H9 (cell line): ENCODE data around the gene DNAI1. TPM values are rescaled to one million over a fixed set of nuclear protein-coding genes. Genes with fewer than 3 reads are reported as not detected.

Experiments used
- DNase-seq: peaks from one replicate; pipeline ENCODE4 v3.0.0-alpha.2; 2017
- H2AFZ ChIP-seq: one replicate; pipeline ENCODE4 v1.6.1; 2013; ENCODE audit warnings: mild to moderate bottlenecking, low read length, control low read depth, moderate library complexity
- H2AK5ac ChIP-seq: 2 replicates; pipeline ENCODE4 v1.6.1; 2013; ENCODE audit warnings: low read length, control low read depth, mixed read lengths; ENCODE audit not compliant: insufficient read length
- H2BK120ac ChIP-seq: one replicate; pipeline ENCODE4 v1.6.1; 2013; ENCODE audit warnings: low read depth, mild to moderate bottlenecking, low read length, control low read depth, inconsistent platforms; ENCODE audit not compliant: poor library complexity, severe bottlenecking
- H2BK12ac ChIP-seq: 2 replicates; pipeline ENCODE4 v1.6.1; 2013; ENCODE audit warnings: low read length, control low read depth, mixed read lengths, low read depth; ENCODE audit not compliant: insufficient read length
- H2BK15ac ChIP-seq: 2 replicates; pipeline ENCODE4 v1.6.1; 2013; ENCODE audit warnings: low read depth, low read length, control low read depth
- H2BK20ac ChIP-seq: one replicate; pipeline ENCODE4 v1.6.1; 2013; ENCODE audit warnings: low read depth, mild to moderate bottlenecking, low read length, control low read depth, inconsistent platforms; ENCODE audit not compliant: poor library complexity, severe bottlenecking
- H2BK5ac ChIP-seq: 2 replicates; pipeline ENCODE4 v1.6.1; 2013; ENCODE audit warnings: low read length, control low read depth, mixed read lengths; ENCODE audit not compliant: insufficient read length
- H3K14ac ChIP-seq: 2 replicates; pipeline ENCODE4 v1.6.1; 2013; ENCODE audit warnings: low read length, control low read depth; ENCODE audit not compliant: insufficient read depth
- H3K18ac ChIP-seq: 2 replicates; pipeline ENCODE4 v1.6.1; 2013; ENCODE audit warnings: low read depth, mild to moderate bottlenecking, mixed read lengths, low read length, control low read depth; ENCODE audit not compliant: insufficient read length
- H3K23ac ChIP-seq: 2 replicates; pipeline ENCODE4 v1.6.1; 2013; ENCODE audit warnings: low read length, control low read depth, mixed read lengths, low read depth; ENCODE audit not compliant: insufficient read length
- H3K23me2 ChIP-seq: 2 replicates; pipeline ENCODE4 v1.6.1; 2013; ENCODE audit warnings: low read depth, mild to moderate bottlenecking, mixed read lengths, low read length, control low read depth; ENCODE audit not compliant: insufficient read length, poor library complexity, severe bottlenecking
- H3K27ac ChIP-seq: 2 replicates; pipeline ENCODE4 v1.5.1; 2013; ENCODE audit warnings: low read length, control low read depth, mixed read lengths, low read depth; ENCODE audit not compliant: insufficient read length
- H3K27me3 ChIP-seq: 2 replicates; pipeline ENCODE4 v1.6.1; 2013; ENCODE audit warnings: low read length, control low read depth, inconsistent platforms; ENCODE audit not compliant: insufficient read depth
- H3K4ac ChIP-seq: 2 replicates; pipeline ENCODE4 v1.6.1; 2013; ENCODE audit warnings: low read depth, mild to moderate bottlenecking, control low read depth, inconsistent platforms, low read length, moderate library complexity
- H3K4me1 ChIP-seq: 2 replicates; pipeline ENCODE4 v1.6.1; 2013; ENCODE audit warnings: low read length, control low read depth, inconsistent platforms; ENCODE audit not compliant: insufficient read depth
- H3K4me2 ChIP-seq: 2 replicates; pipeline ENCODE4 v1.6.1; 2013; ENCODE audit warnings: low read length, control low read depth, mixed read lengths; ENCODE audit not compliant: insufficient read length, insufficient read depth
- H3K56ac ChIP-seq: 2 replicates; pipeline ENCODE4 v1.6.1; 2013; ENCODE audit warnings: low read depth, mild to moderate bottlenecking, mixed read lengths, low read length, control low read depth; ENCODE audit not compliant: insufficient read length
- H3K79me1 ChIP-seq: 2 replicates; pipeline ENCODE4 v1.6.1; 2013; ENCODE audit warnings: low read depth, mild to moderate bottlenecking, moderate library complexity, low read length, control low read depth, inconsistent platforms; ENCODE audit not compliant: insufficient read depth, poor library complexity, severe bottlenecking
- H3K79me2 ChIP-seq: 2 replicates; pipeline ENCODE4 v1.6.1; 2013; ENCODE audit warnings: low read length, control low read depth, inconsistent platforms; ENCODE audit not compliant: insufficient read depth
- H3K9ac ChIP-seq: 2 replicates; pipeline ENCODE4 v1.6.1; 2013; ENCODE audit warnings: low read length, control low read depth, mixed read lengths; ENCODE audit not compliant: insufficient read length; ENCODE audit errors: extremely low read depth
- H3K9me3 ChIP-seq: one replicate; pipeline ENCODE4 v1.6.1; 2013; ENCODE audit warnings: low read depth, low read length, inconsistent platforms; ENCODE audit not compliant: control insufficient read depth
- H3T11ph ChIP-seq: one replicate; pipeline ENCODE4 v1.6.1; 2013; ENCODE audit warnings: mild to moderate bottlenecking, low read length, control low read depth, inconsistent platforms
- H4K20me1 ChIP-seq: one replicate; pipeline ENCODE4 v1.6.1; 2013; ENCODE audit not compliant: control insufficient read depth, insufficient read length, insufficient read depth
- H4K5ac ChIP-seq: 2 replicates; pipeline ENCODE4 v1.6.1; 2013; ENCODE audit warnings: low read depth, mild to moderate bottlenecking, mixed read lengths, low read length, control low read depth; ENCODE audit not compliant: insufficient read length
- H4K8ac ChIP-seq: replicated peaks from 2 replicates; pipeline ENCODE4 v1.6.1; 2013; ENCODE audit warnings: low read length, control low read depth, mixed read lengths, low read depth; ENCODE audit not compliant: insufficient read length
- H4K91ac ChIP-seq: 2 replicates; pipeline ENCODE4 v1.6.1; 2013; ENCODE audit warnings: low read depth, mild to moderate bottlenecking, moderate library complexity, mixed read lengths, low read length, control low read depth; ENCODE audit not compliant: insufficient read length
- H3K27ac Mint-ChIP-seq, 3 experiments: 2 replicates in 2 of 3; 3 replicates in 1 of 3; pipeline ENCODE4 v1.8.0; 2020 to 2021; ENCODE audit warnings: mixed read lengths in 3 of 3, mild to moderate bottlenecking in 1 of 3, moderate library complexity in 1 of 3
- H3K27me3 Mint-ChIP-seq: 2 replicates; pipeline ENCODE4 v1.8.0; 2021; ENCODE audit warnings: low read depth, mild to moderate bottlenecking, moderate library complexity, mixed read lengths
- H3K36me3 Mint-ChIP-seq, 3 experiments: 2 replicates in 2 of 3; 3 replicates in 1 of 3; pipeline ENCODE4 v1.8.0; 2020 to 2021; ENCODE audit warnings: low read depth in 3 of 3, mixed read lengths in 3 of 3; ENCODE audit not compliant: insufficient read depth in 1 of 3
- H3K4me1 Mint-ChIP-seq, 2 experiments: 2 replicates each; pipeline ENCODE4 v1.8.0; 2020; ENCODE audit warnings: mixed read lengths in 2 of 2
- H3K4me3 Mint-ChIP-seq, 2 experiments: 2 replicates in 1 of 2; 3 replicates in 1 of 2; pipeline ENCODE4 v1.8.0; 2020 to 2021; ENCODE audit warnings: mild to moderate bottlenecking in 2 of 2, mixed read lengths in 2 of 2, moderate library complexity in 1 of 2
- H3K9me3 Mint-ChIP-seq, 2 experiments: 2 replicates in 1 of 2; 3 replicates in 1 of 2; pipeline ENCODE4 v1.8.0; 2020; ENCODE audit warnings: mild to moderate bottlenecking in 2 of 2, mixed read lengths in 2 of 2, moderate library complexity in 1 of 2
- CTCF ChIP-seq: fragments of 200-600 bp; sonication (generic); conservative IDR thresholded peaks from 3 replicates; pipeline ENCODE4 v1.8.0; 2021; ENCODE audit warnings: antibody characterized with exemption, mild to moderate bottlenecking
- WGBS: extraction: QIAGEN DNeasy Blood & Tissue Kit; methylation state at CpG from one replicate; pipeline ENCODE4 v1.1.7; 2013; ENCODE audit warnings: missing lambda C conversion rate, low lambda C conversion rate, mixed read lengths; ENCODE audit not compliant: insufficient read length; ENCODE audit errors: extremely low coverage; 5-methylcytosine and 5-hydroxymethylcytosine counted together
- total RNA-seq: library from RNA; stranded (reverse); gene quantifications from 2 replicates; pipeline ENCODE4 v1.2.1, GENCODE V29; 2021

Gene DNAI1
- total RNA-seq, 1 experiment from 2014 or later, result 0.22 TPM

GRCh38 chr9:34521406-34522045, 62.9 kb downstream of the DNAI1 start:
- Histone ChIP-seq H3K79me1 (no peaks in the 10 kb centered on the region), H3K56ac (no peak overlapping the region), H2AK5ac (no peak overlapping the region), H2BK5ac (no peak overlapping the region), H3K27ac (no peak overlapping the region), H3K9ac (no peak overlapping the region), H3K14ac (no peak overlapping the region; the same call in 1 of the 2 replicates), H3K27me3 (no peaks in the 10 kb centered on the region; the same call in 1 of the 2 replicates), H2BK12ac (no peak overlapping the region), H3T11ph (no peak overlapping the region), H2BK15ac (no peak overlapping the region), H4K8ac (no peak overlapping the region), H4K5ac (no peak overlapping the region), H2AFZ (no peak overlapping the region), H2BK20ac (no peak overlapping the region), H3K23ac (no peak overlapping the region), H3K4me2 (no peak overlapping the region), H3K18ac (no peak overlapping the region), H3K4me1 (peaks cover 6% of the 10 kb centered on the region; the same call in 1 of the 2 replicates), H3K4ac (no peak overlapping the region), H4K91ac (no peak overlapping the region), H3K79me2 (no peaks in the 10 kb centered on the region), H3K9me3 (no peaks in the 10 kb centered on the region), H4K20me1 (peaks cover 4% of the 10 kb centered on the region), H2BK120ac (no peak overlapping the region), H3K23me2 (peaks cover 10% of the 10 kb centered on the region)
- no peak overlapping the region for H3K27ac Mint-ChIP-seq
- peak overlapping the region; percentile 41 to 90; a peak in 4 of 5 replicates for H3K4me3 Mint-ChIP-seq
- WGBS, result no CpG with 5 or more reads among the region's 11 CpGs
- H3K27me3 Mint-ChIP-seq, result peaks cover 48% of the 10 kb centered on the region
- no peak for DNase-seq
- no peaks in the 10 kb centered on the region for H3K9me3 Mint-ChIP-seq
- H3K4me1 Mint-ChIP-seq, result peaks cover 10 to 17% of the 10 kb centered on the region in 2 experiments
- peaks cover 0 to 3% (median 0%) of the 10 kb centered on the region in 3 experiments; a peak in 1 of 7 replicates for H3K36me3 Mint-ChIP-seq
- no peak for TF ChIP-seq CTCF
